Measurements from ENCODE around the gene MED16. TPM values are rescaled to one million over a fixed set of nuclear protein-coding genes. Genes with fewer than 3 reads are reported as not detected.

The MED16 gene, protein sequence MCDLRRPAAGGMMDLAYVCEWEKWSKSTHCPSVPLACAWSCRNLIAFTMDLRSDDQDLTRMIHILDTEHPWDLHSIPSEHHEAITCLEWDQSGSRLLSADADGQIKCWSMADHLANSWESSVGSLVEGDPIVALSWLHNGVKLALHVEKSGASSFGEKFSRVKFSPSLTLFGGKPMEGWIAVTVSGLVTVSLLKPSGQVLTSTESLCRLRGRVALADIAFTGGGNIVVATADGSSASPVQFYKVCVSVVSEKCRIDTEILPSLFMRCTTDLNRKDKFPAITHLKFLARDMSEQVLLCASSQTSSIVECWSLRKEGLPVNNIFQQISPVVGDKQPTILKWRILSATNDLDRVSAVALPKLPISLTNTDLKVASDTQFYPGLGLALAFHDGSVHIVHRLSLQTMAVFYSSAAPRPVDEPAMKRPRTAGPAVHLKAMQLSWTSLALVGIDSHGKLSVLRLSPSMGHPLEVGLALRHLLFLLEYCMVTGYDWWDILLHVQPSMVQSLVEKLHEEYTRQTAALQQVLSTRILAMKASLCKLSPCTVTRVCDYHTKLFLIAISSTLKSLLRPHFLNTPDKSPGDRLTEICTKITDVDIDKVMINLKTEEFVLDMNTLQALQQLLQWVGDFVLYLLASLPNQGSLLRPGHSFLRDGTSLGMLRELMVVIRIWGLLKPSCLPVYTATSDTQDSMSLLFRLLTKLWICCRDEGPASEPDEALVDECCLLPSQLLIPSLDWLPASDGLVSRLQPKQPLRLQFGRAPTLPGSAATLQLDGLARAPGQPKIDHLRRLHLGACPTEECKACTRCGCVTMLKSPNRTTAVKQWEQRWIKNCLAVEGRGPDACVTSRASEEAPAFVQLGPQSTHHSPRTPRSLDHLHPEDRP
- 25.9 and 41.6 TPM in 2 replicates for total RNA-seq (2014; rRNA removed)
- Bru-seq, nascent RNA, result percentile 54 among the genes with signal in this experiment
- BruChase-seq, experiment 1, labeled RNA remaining after a 6-hour chase, result percentile 65 among the genes with signal in this experiment
- BruChase-seq, experiment 2, labeled RNA remaining after a 2-hour chase, result percentile 62 among the genes with signal in this experiment
- long read RNA-seq, transcript MED16-204 (15 exons, 3,420 nt), result major isoform, 34 of 115 reads
- long read RNA-seq, partial matches to known transcripts, result 54 of 115 reads
- long read RNA-seq, other reads (novel, unspliced or antisense), result 26 of 115 reads

DNA sequence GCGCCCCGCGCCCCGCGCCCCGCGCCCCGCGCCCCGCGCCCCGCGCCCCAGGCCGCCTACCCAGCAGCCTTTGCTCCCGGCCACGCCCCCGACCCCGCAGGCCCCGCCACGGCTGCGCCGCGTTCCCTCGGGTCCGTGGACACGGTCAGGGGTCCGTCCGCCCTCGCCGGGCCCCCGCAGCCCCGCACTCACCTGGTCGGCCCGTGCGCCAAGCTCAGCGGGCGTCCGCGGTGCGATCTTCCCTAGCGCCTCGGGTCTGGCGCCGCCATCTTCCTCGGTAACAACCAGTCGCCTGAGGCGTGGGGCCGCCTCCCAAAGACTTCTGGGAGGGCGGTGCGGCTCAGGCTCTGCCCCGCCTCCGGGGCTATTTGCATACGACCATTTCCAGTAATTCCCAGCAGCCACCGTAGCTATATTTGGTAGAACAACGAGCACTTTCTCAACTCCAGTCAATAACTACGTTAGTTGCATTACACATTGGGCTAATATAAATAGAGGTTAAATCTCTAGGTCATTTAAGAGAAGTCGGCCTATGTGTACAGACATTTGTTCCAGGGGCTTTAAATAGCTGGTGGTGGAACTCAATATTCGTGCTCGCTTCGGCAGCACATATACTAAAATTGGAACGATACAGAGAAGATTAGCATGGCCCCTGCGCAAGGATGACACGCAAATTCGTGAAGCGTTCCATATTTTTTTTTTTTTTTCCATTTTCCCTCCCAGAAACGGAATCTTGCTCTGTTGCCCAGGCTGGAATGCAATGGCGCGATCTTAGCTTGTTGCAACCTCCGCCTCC lies at the start of gene MED16, which contains the start of gene RNU6-9:
Gene MED16, minus strand, starts transcription at position 294 of the 796 bp plus-strand sequence. CDS start 2,056 bp downstream, outside the sequence.
Gene RNU6-9, plus strand, starts transcription at position 591 of the 796 bp plus-strand sequence.
- TSS peak; percentile 100 for BruUV-seq (replicated peaks)
- Histone ChIP-seq H3K4me1 (ENCODE audit: insufficient read depth, low read length) (no peaks in the 10 kb centered on the region), H3K79me2 (ENCODE audit: low read length) (peaks cover 15% of the 10 kb centered on the region), H3K4me3 (ENCODE audit: low read length) (peak within 1 kb of the TSS; percentile 84), H3K9ac (ENCODE audit: low read length) (peak within 1 kb of the TSS; percentile 93), H2AFZ (ENCODE audit: low read length) (peak within 1 kb of the TSS; percentile 81), H3F3A (ENCODE audit: low read length, unreplicated experiment) (peaks cover 3% of the 10 kb centered on the region), H4K20me1 (ENCODE audit: low read length) (no peaks in the 10 kb centered on the region), H3K4me2 (ENCODE audit: low read length) (peak within 1 kb of the TSS; percentile 86), H3K27ac (ENCODE audit: low read length) (peak within 1 kb of the TSS; percentile 69), H3K9me3 (ENCODE audit: low read length) (no peaks in the 10 kb centered on the region), H3K36me3 (ENCODE audit: low read depth, low read length) (no peaks in the 10 kb centered on the region), H3K27me3 (ENCODE audit: low read length) (no peaks in the 10 kb centered on the region), H3K9me2 (replicated peaks; ENCODE audit: low read length) (no peaks in the 10 kb centered on the region)
- ChIA-PET CTCF (no interaction called here), POLR2A (ENCODE audit: unreplicated experiment) (no interaction called here)
- peak; percentile 91 for DNase-seq
- no peak for TF ChIP-seq CTCF (conservative IDR thresholded peaks at IDR 0.05; ENCODE audit: low read depth, low read length)
- no peak for TF ChIP-seq EZH2 (IDR thresholded peaks at IDR 0.05; ENCODE audit: low read length, unreplicated experiment)
- no peak for TF ChIP-seq EZH2phosphoT487 (IDR thresholded peaks at IDR 0.05; ENCODE audit: borderline replicate concordance, low read length)
- intact Hi-C loops (cut with micrococcal nuclease), result no loop called here
- peak; percentile 90 for ATAC-seq

GRCh38 chr19:942133-942645 lies 49.2 kb upstream of the MED16 start:
- Histone ChIP-seq H2AFZ (ENCODE audit: low read length) (no peak overlapping the region), H4K20me1 (ENCODE audit: low read length) (no peaks in the 10 kb centered on the region), H3K4me3 (ENCODE audit: low read length) (peak overlapping the region; percentile 64; the same call in 1 of the 2 replicates), H3F3A (ENCODE audit: low read length, unreplicated experiment) (no peaks in the 10 kb centered on the region), H3K79me2 (ENCODE audit: low read length) (peaks cover 4% of the 10 kb centered on the region; the same call in 1 of the 2 replicates), H3K4me1 (ENCODE audit: insufficient read depth, low read length) (peaks cover 17% of the 10 kb centered on the region; the same call in 1 of the 2 replicates), H3K27ac (ENCODE audit: low read length) (no peak overlapping the region), H3K36me3 (ENCODE audit: low read depth, low read length) (no peaks in the 10 kb centered on the region), H3K4me2 (ENCODE audit: low read length) (peak overlapping the region; percentile 85), H3K9me2 (replicated peaks; ENCODE audit: low read length) (no peaks in the 10 kb centered on the region), H3K9ac (ENCODE audit: low read length) (no peak overlapping the region), H3K9me3 (ENCODE audit: low read length) (no peaks in the 10 kb centered on the region), H3K27me3 (ENCODE audit: low read length) (no peaks in the 10 kb centered on the region)
- ChIA-PET POLR2A (ENCODE audit: unreplicated experiment) (no interaction called here), CTCF (no interaction called here)
- no TSS peak for BruUV-seq (replicated peaks)
- DNase-seq (no peak), ATAC-seq (no peak)
- intact Hi-C loops (cut with micrococcal nuclease), result no loop called here
- TF ChIP-seq EZH2phosphoT487 (IDR thresholded peaks at IDR 0.05; ENCODE audit: borderline replicate concordance, low read length), result no peak
- no peak for TF ChIP-seq CTCF (conservative IDR thresholded peaks at IDR 0.05; ENCODE audit: low read depth, low read length)
- TF ChIP-seq EZH2 (IDR thresholded peaks at IDR 0.05; ENCODE audit: low read length, unreplicated experiment), result no peak
